ENCODE results near the gene LHX8.
"Not testable (repeated sequence)": the region's sequence is repeated elsewhere in the genome, so short reads cannot be mapped to it uniquely, and the experiment has no call there.

LHX8 gene

GRCh38 chr1:75132812-75133619, 1.2 kb upstream of the LHX8 start:
- no peak for DNase-seq

- DNase-seq: no peak
Observed at GRCh38 chr1:75134647-75135572, 722 bp downstream of the LHX8 start.

GRCh38 chr1:75135573-75136194, 1.5 kb downstream of the LHX8 start:
- DNase-seq: no peak

GRCh38 chr1:75136195-75136815, 2.1 kb downstream of the LHX8 start:
- no peak for DNase-seq

- DNase-seq: no peak
Observed at GRCh38 chr1:75136921-75137641, 2.9 kb downstream of the LHX8 start.

GRCh38 chr1:75152092-75152491, 17.9 kb downstream of the LHX8 start:
- DNase-seq: no peak

GRCh38 chr1:75159154-75159553, 25.0 kb downstream of the LHX8 start:
- DNase-seq: no peak

GRCh38 chr1:75165264-75165663, 31.1 kb downstream of the LHX8 start:
- DNase-seq: no peak

- DNase-seq: no peak
Observed at GRCh38 chr1:75166821-75167220, 32.6 kb downstream of the LHX8 start.

GRCh38 chr1:75170011-75170410, 35.8 kb downstream of the LHX8 start:
- DNase-seq: no peak

GRCh38 chr1:75170981-75171380, 36.8 kb downstream of the LHX8 start:
- DNase-seq: no peak

- no peak for DNase-seq
Observed at GRCh38 chr1:75171876-75172275, 37.7 kb downstream of the LHX8 start.

GRCh38 chr1:75172556-75172955, 38.4 kb downstream of the LHX8 start:
- DNase-seq: peak; percentile 5

- DNase-seq: no peak
Observed at GRCh38 chr1:75174031-75174760, 40.0 kb downstream of the LHX8 start.

GRCh38 chr1:75181214-75181955, 47.2 kb downstream of the LHX8 start:
- not testable (repeated sequence) for DNase-seq

- DNase-seq: no peak
Observed at GRCh38 chr1:75188892-75189291, 54.7 kb downstream of the LHX8 start.

- DNase-seq: no peak
Observed at GRCh38 chr1:75198163-75198562, 64.0 kb downstream of the LHX8 start.

GRCh38 chr1:75198761-75199160, 64.6 kb downstream of the LHX8 start:
- DNase-seq: no peak

- DNase-seq: no peak
Observed at GRCh38 chr1:75202751-75203150, 68.6 kb downstream of the LHX8 start.

All from fibroblast of skin of scalp (primary cell).